HG02938 (cell line): Measurements from ENCODE around the gene SEMA6B.
"Not testable (repeated sequence)": the region's sequence is repeated elsewhere in the genome, so short reads cannot be mapped to it uniquely, and the experiment has no call there.

Experiments
- ATAC-seq: cut with Tn5 transposase; IDR thresholded peaks from one replicate; pipeline ENCODE4 v1.9.1; 2021; ENCODE audit warnings: mild to moderate bottlenecking, moderate library complexity; ENCODE audit not compliant: unreplicated experiment

The SEMA6B gene

DNA sequence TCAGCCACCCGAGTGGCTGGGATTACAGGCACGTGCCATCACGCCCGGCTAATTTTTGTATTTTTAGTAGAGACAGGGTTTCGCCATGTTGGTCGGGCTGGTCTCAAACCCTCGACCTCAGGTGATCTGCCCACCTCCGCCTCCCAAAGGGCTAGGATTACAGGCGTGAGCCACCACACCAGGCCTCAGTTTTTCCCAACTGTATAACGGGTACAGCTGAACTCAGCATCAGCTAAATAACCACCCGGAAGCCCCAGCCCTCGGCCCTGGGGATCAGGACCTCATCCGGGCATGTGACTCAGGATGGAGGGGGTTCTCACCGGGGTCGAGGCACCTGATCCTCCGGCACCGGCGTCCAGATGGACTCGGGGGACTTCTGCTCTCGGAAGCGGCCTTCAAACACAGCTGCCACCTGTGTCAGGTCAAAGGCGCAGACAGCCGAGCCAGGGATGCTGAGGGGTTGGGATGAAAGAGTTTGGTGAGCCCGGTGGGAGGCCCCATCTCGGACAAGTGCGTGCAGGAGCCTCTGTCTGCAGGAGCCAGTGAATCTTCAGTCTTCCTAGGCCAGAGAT lies 8.9 kb downstream of the SEMA6B start:
- no peak for ATAC-seq

DNA sequence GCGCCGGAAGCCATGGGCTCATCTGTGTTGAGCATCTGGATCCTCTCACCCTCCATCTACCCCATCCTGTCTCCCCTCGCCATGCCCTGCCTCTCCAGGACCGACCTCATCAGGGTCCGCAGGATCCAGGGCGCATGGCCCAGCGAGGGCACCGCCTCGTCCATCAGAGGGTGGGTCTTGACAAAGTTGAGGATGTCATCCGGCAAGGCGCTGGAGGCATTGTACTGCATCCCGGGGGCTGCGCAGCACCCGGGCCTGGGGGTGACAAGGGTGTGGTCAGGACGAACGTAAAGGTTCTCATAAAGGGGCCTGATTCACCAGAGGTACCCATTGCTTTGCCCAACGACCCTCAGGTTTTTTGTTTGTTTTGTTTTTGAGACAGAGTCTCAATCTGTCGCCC lies 9.5 kb downstream of the SEMA6B start:
- ATAC-seq: no peak

DNA sequence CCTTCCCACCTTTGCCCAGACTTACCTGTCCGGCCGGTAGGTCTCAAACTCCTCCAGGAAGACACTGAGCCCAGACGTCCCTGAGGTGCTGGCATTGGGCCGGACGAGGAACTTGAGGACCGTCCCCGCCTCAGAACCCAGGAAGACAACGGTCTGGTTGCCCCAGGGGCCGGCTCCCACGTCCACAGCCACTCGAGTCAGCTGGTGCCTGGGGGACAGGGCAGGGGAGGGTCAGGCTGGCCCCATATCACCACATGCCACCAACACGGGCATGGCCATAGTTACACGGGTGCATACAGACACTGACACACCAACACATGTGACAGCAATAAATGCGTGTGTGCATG lies 11.3 kb downstream of the SEMA6B start:
- no peak for ATAC-seq

DNA sequence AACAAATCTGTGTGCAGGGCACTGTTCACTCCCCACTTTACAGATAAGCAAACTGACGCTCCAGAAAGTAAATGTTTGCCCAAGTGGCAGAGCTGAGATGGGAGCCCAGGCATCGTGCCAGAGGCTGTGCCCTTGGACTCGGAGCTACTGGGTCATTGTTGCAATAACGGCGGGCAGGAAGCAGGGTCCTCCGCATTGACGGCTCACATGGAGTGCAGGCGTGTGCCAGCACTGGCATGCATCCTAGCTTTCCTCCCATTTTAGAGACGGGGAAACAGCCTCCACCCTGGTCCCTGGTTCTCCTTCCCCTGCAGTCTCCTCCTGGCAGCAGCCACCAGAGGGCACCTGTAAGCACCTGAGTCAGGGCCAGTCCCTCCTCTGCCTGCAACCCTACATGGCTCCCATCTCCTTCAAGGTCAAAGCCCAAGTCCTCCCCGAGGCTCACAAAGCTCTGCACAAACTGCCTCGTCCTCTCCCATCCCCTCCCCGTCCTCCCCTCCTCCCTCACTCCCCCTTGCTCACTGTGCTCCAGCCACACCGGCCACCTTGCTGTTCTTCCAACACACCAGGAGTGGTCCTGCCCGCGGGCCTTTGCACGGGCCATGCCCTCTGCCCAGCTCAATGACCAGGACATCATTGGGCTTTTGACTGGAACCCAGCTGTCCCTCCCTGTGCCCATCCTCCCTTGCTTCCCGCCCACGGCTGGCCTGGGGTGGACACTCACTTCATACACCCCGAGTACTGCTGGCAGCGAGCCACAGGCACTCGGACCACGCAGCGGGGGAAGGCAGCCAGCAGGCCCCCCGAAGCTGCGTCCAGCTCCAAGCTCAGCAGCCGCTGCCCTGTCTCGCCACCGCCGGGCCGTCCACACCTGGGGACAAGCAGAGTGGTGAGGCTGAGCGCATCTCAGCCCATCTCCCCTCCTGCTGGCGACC lies 11.9 kb downstream of the SEMA6B start:
- ATAC-seq: no peak

DNA sequence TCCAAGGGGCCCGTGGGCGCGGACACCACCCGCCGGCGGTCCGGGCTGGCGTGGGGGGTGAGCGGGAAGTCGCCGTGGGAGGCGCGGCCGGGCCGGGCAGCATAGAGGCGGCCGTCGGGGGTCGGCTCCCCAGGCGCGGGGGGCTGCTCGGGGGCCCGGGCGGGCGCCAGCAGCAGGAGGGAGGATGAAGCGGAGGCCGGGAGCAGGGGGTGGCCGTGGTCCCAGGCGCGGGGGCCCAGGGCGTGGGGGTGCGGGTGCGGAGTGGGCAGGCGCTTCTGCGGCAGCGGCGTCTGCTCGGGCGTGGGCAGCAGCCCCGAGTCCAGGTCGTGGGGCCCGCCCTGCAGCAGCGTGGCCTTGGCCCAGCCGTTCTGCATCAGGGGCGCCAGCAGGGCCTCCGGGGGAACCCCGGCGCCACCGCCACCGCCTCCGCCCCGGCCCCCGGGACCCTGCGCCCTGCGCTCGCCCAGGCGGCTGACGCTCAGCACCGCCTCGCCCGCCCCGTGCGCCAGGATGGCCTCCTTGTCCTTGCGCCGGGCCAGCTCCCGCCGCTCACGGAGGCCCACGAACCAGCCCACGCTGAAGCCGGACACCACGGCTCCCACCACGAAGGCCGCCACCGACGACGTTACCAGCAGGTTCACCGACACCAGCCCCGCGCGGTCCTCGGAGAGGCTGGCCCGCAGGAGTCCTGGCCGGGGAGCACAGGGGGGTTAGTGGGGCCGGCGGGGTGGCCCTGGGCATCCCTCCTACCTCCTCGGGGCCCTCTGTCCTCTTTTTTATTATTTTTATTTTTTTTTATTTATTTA lies 15.4 kb downstream of the SEMA6B start:
- no peak for ATAC-seq

DNA sequence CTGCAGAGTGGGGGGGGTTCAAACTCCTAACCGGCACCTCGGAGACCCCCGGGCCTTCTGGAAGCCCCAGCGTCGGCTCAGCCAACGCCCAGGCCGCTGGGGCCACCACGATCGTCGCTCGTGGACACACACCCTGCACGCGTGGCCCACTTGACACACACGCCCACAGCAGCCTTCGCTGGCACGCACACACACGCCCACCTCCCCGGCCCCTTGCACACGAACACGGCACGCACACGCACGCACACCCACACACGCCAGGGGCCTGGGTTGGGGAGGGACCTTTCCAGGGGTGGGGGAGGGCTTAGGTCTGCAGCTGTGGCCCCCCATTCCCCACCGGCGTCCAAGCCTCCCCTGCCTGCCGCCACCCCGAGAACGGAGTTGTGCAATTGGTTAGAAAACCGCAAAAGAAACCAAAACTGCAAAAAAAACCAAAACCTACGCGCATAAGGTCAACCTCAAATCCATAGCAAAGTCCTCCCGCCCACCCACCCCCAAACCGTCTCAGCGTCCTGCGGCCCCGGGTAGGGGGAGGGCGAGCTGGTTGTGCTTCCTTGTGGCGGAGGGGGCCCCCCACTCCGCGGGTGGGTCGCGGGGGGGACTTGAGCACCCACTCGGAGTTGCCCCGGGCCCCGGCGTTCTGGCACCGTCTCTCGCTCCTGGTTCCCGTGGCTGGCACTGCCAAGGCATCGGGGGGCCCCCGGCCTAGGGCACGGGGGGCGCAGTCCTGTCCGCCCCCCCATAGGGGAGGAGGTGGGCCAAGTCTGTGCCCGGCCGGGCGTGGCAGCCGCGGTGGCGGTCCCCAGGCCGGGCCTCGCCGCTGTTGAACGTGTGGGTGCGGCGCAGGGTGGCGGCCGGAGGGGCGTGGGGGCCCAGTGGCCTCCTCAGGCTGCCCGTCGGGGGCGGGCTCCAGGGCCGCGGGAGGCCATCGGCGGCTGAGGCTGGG lies 16.3 kb downstream of the SEMA6B start:
- ATAC-seq: no peak

DNA sequence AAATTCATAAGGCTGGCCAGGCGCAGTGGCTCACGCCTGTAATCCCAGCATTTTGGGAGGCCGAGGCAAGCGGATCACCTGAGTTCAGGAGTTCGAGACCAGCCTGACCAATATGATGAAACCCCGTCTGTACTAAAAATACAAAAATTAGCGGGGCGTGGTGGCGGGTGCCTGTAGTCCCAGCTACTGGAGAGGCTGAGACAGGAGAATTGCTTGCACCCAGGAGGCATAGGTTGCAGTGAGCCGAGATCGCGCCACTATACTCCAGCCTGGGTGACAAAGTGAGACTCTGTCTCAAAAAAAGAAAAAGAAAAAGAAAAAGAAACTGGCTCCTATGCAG lies 17.7 kb downstream of the SEMA6B start:
- ATAC-seq: not testable (repeated sequence)

DNA sequence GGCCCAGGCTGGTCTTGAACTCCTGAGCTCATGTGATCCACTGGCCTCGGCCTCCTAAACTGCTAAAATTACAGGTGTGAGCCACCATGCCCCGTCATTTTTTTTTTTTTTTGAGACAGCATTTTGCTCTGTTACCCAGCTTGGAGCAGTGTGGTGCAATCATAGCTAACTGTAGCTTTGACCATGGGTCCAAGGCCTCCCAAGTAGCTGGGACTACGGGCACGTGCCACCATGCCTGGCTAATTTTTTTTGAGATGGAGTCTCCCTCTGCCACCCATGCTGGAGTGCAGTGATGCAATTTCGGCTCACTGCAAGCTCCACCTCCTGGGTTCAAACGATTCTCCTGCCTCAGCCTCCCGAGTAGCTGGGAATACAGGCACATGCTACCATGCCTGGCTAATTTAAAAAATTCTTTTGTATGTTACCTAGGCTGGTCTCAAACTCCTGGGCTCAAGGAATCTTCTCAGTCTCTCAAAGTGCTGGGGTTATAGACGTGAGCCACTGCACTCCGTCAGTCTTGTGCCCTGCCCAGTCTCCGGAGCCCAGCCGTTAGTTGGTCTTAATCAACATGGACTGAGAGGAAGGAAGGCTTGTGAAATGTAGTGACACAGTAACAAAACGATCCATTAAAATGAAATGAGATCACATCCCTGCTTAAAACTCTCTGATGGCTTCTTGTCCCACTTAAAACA lies 18.2 kb downstream of the SEMA6B start:
- no peak for ATAC-seq

DNA sequence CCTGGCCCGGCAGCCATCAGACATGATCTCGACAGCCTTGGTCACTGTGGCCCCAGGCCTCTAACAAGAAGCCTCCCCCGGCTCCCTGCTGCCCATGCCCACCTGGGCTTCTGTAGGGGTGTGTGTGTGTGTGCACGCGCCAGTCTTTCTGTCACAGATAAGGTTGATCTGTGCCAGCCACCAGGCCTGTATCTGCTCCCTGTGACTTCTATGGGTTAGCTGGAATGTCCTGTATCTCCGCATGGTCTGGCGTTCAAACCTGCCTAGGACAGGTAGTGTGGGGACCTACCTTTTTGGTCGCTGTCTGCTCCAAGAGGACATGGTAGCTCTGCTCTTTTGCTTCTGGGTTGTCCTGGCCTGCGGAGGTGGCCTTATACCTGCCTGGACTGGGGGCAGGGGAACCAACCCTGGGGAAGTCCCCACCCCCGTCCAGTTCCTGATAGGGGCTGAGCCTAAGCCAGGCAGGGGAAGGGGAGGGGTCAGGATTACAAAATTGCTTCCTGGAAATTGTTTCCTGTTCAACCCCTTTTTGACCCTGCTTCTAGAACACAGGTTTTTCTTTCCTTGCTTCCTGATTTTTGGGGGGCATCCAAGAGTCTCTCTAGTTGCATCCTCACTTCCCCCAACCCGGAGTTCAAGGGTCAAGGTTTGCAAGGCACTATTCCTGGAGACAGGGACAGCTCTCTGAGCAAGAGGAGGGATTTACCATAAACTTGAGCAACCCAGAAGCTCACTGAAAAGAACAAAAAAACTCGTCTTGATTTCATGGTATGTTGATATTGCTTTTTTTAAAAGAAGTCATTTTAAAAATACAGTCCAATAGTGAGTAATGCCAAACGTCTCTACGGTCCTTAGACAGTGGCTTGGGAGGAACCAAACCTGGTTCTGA lies 19.5 kb downstream of the SEMA6B start, which contains the start of gene LRG1:
Gene LRG1 (minus strand): TSS at position 344 of the 889 bp plus-strand sequence. CDS start 23 bp downstream, at position 321.
- ATAC-seq: no peak

DNA sequence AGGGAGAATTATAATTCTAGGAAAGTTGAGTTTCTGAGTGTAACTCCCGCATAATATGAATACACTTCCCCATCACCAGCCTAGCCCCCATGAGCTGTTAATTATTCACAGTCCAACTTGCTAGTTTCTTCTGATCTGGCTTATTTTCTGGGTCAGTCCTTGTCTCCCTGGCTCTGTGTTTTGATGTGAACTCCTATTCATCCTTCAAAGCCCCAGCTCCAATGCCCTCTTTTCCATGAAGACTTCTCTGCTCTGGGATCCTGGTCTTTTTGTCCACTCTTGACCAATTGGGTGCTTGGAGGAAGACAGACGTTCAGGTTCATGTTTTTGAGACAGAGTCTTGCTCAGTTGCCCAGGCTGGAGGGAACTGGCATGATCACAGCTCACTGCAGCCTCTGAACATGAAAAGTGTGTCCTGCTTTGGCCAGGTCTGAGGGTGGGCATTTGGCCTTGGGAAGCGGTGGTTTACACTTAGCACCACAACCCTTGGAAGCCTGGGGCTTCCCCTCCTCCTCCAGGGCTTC lies 20.3 kb downstream of the SEMA6B start:
- ATAC-seq: no peak

DNA sequence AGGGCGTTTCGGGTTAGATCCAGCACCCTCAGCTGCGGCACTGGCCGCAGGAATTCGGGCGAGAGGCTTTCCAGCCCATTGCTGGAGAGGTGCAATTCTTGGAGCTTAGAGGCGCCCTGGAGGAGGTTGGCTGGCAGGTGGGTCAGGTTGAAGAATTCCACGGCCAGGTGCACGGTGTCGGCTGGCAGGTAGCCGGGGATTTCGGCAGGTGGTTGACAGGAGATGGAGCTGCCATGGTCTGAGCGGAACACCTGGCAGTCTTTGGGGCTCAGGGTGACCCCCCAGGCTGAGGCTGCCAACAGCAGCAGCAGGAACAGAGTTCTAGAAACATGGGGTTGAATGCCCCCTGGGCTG lies 20.9 kb downstream of the SEMA6B start:
- ATAC-seq: no peak

DNA sequence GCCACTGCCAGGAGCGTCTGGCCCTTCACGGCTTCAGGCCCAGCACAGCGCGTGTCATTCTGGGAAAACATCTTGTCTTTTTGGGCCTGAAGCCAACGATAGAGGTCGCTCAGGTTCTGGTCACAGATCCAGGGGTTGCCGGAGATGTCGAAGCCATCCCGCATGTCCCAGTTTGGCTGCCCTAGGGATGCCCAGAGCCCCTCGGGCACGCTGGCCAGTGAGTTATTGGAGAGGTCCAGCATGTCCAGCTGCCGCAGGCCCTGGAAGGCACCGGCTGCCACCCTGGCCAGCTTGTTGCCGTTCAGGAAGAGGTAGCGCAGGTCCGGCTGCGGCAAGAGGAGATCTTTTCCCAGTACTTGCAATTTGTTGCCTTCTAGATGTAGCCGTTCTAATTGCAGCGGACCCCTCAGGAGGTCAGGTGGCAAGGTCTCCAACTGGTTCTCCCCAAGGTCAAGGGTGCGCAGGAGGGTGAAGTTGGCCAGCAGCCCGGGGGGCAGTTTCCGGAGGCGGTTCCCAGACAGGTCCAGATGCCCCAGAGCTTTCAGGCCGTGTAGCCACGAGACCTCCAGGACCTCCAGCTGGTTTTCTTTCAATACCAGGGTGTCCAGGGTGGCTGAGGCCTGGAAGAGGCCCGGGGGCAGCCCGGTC lies 21.4 kb downstream of the SEMA6B start:
- no peak for ATAC-seq

DNA sequence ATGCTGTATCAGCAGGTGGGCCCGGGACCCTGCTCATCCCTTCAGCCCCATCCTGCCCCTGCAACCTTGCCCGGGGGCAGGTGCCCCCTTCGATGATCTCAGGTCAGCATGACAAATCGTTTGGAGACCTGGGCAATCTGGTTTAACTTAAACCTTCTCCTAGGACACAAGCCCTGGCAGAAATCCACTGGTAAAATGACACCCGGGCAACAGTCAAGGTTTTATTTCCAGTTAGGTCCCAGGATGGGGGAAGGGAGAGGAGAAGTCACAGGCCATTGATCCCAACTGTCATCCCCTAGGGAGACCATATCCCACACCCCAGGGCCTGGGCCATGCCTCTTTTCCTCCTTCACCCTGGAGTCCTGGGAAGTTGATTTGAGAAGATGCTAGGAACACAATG lies 22.7 kb downstream of the SEMA6B start:
- no peak for ATAC-seq

DNA sequence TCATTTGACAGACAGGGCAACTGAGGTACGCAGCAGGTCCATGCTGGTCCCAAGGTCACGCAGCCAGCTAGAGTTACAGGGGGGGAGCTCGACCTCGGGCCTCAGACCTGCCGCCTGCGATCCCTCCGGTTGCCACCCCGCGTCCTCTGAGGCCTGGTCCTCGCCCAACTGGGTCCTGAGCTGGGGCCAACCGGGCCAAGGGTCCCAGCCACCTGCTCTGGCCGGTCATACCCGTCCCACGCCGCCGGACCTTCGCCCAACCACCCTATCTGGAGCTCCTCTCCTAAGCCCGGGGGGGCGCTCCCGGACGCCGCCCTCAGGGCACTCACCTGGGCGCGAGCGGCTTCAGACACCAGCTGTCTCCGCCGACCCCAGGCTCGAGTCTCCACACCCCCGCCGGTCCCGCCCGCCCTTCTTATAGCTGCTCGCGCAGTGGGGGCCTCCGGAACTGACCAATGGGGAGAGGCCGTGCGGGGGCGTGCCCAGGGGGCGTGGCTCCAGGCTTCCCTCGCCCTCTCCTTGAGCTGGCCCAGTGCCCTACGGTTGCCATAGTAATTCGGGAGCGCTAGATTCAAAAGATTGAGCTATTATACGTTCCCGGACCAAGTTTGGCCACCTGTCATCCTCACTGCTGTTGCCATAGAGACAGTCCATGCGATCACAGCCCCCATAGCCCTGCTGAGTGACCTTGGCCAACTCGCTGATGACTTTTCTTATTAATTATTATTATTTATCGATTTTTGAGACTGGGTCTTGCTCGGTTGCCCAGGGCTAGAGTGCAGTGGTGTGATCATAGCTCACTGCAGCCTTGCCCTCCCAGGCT lies 24.4 kb downstream of the SEMA6B start, which contains the start of gene PLIN5:
Gene PLIN5 (minus strand): TSS at position 389 of the 823 bp plus-strand sequence. CDS start 1,150 bp downstream, outside the sequence.
- ATAC-seq: no peak

DNA sequence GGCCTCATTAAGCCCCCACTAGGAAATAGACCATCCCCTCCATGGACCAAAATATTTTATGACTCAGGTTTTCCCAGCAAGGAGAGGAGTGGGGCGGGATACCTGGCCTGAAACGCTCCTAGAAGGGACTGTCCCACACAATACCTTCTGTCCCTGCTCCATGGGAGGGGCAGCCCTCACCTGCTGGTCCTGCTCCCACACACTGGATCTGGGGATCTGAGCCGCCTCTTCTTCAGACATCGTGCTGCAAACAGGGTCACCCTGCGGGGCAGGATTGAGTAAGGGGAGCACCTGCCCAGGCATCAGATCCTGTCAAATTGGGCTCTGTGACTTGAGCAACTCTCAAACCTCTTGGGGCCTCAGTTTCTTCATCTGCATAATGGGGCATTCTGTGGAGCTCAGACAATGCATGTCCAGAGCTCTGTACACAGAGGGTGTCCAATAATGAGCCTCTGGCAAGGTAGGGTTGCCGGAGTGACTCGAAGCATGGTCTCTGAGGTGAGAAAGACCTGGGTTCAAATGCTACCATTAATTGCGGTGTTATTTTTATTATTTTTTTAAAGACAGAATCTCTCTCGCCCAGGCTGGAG lies 25.6 kb downstream of the SEMA6B start:
- ATAC-seq: no peak

DNA sequence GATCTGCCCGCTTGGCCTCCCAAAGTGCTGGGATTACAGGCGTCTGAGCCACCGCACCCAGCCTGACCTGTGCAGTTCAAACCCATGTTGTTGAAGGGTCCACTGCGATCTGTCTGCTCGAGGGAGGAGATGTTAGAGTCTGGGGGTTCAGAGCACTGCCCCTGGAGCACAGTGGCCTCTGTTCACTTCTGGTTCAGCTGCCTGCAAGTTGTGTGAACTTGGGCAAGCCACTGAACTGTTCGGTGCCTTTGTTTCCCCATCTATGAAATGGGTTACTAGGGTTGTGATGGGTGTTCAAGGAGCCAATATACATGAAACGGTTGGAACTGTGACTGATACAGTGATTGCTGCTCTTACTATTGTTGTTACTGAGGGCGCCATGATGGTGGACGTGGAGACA lies 26.1 kb downstream of the SEMA6B start:
- no peak for ATAC-seq

DNA sequence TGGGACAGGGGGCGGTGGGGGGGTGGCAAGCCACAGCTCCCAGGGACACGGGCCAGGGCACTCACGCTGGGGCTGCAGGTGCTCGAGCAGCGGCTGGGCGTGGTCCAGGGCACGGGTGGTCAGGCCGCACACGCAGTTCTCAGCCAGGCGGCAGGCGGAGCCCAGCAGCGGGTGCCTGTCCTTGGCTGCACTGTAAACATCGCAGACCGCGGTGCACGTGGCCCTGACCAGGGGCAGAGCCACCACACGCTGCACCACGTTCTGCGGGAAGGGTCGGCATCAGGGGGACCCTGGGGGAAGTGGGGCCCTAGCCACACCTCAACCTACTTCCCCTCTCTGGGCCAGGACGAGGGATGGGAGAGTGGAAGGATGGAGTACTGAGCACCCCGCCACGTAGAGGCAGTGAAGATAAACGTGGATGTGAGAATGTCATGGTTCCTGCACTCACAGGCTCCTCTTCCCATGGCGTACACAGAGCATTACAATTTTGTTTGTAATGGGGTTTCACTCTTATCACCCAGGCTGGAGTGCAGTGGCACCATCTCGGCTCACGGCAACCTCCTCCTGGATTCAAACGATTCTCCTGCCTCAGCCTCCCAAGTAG lies 27.8 kb downstream of the SEMA6B start:
- ATAC-seq: no peak
